ENCODE results near the gene DDX56. TPM values are rescaled to one million over a fixed set of nuclear protein-coding genes. Genes with fewer than 3 reads are reported as not detected.

The DDX56 gene
- total RNA-seq, 1 donor from 2014 or later, result 71.6 TPM

GRCh38 chr7:44595934-44596635 lies 22.4 kb upstream of the DDX56 start:
- H3K4me3 Mint-ChIP-seq (ENCODE audit: unreplicated experiment), result no peak overlapping the region
- no peaks in the 10 kb centered on the region for H3K36me3 Mint-ChIP-seq (ENCODE audit: low read depth, unreplicated experiment)
- no peak overlapping the region for H3K27ac Mint-ChIP-seq (ENCODE audit: unreplicated experiment)
- H3K9me3 Mint-ChIP-seq (ENCODE audit: unreplicated experiment), result no peaks in the 10 kb centered on the region
- H3K27me3 Mint-ChIP-seq (ENCODE audit: unreplicated experiment), result peaks cover 3% of the 10 kb centered on the region
- H3K4me1 Mint-ChIP-seq (ENCODE audit: unreplicated experiment), result no peaks in the 10 kb centered on the region
- TF ChIP-seq CTCF (IDR thresholded peaks at IDR 0.05; ENCODE audit: unreplicated experiment), result no peak
- no peak for DNase-seq (ENCODE audit: low spot score)

GRCh38 chr7:44590910-44591309 lies 17.2 kb upstream of the DDX56 start:
- no peaks in the 10 kb centered on the region for H3K9me3 Mint-ChIP-seq (ENCODE audit: unreplicated experiment)
- no peaks in the 10 kb centered on the region for H3K36me3 Mint-ChIP-seq (ENCODE audit: low read depth, unreplicated experiment)
- no peak overlapping the region for H3K27ac Mint-ChIP-seq (ENCODE audit: unreplicated experiment)
- H3K27me3 Mint-ChIP-seq (ENCODE audit: unreplicated experiment), result no peaks in the 10 kb centered on the region
- H3K4me1 Mint-ChIP-seq (ENCODE audit: unreplicated experiment), result no peaks in the 10 kb centered on the region
- H3K4me3 Mint-ChIP-seq (ENCODE audit: unreplicated experiment), result no peak overlapping the region
- no peak for TF ChIP-seq CTCF (IDR thresholded peaks at IDR 0.05; ENCODE audit: unreplicated experiment)
- DNase-seq (ENCODE audit: low spot score), result no peak

GRCh38 chr7:44587843-44588711 lies 14.4 kb upstream of the DDX56 start:
- Mint-ChIP-seq H3K27me3 (ENCODE audit: unreplicated experiment) (no peaks in the 10 kb centered on the region), H3K9me3 (ENCODE audit: unreplicated experiment) (no peaks in the 10 kb centered on the region), H3K4me1 (ENCODE audit: unreplicated experiment) (no peaks in the 10 kb centered on the region), H3K36me3 (ENCODE audit: low read depth, unreplicated experiment) (no peaks in the 10 kb centered on the region), H3K27ac (ENCODE audit: unreplicated experiment) (no peak overlapping the region), H3K4me3 (ENCODE audit: unreplicated experiment) (no peak overlapping the region)
- peak; percentile 21 for DNase-seq (ENCODE audit: low spot score)
- TF ChIP-seq CTCF (IDR thresholded peaks at IDR 0.05; ENCODE audit: unreplicated experiment), result peak; percentile 31

GRCh38 chr7:44583146-44583865 lies 9.6 kb upstream of the DDX56 start:
- Mint-ChIP-seq H3K9me3 (ENCODE audit: unreplicated experiment) (no peaks in the 10 kb centered on the region), H3K4me1 (ENCODE audit: unreplicated experiment) (peaks cover 5% of the 10 kb centered on the region), H3K27ac (ENCODE audit: unreplicated experiment) (peak overlapping the region; percentile 89), H3K27me3 (ENCODE audit: unreplicated experiment) (peaks cover 4% of the 10 kb centered on the region), H3K36me3 (ENCODE audit: low read depth, unreplicated experiment) (peaks cover 18% of the 10 kb centered on the region), H3K4me3 (ENCODE audit: unreplicated experiment) (peak overlapping the region; percentile 92)
- no peak for DNase-seq (ENCODE audit: low spot score)
- TF ChIP-seq CTCF (IDR thresholded peaks at IDR 0.05; ENCODE audit: unreplicated experiment), result no peak

All from endothelial cell (in vitro differentiated cells).